Neutrophil (primary cell): Measurements from ENCODE around the gene KRTAP5-4.
"Not testable (repeated sequence)": the region's sequence is repeated elsewhere in the genome, so short reads cannot be mapped to it uniquely, and the experiment has no call there.

Source experiments
- H3K27ac ChIP-seq: fragments of 200-600 bp; sonication (generic); 2 replicates; pipeline ENCODE4 v1.5.1; 2016; ENCODE audit warnings: mild to moderate bottlenecking, moderate library complexity
- H3K27me3 ChIP-seq: fragments of 200-600 bp; sonication (generic); 2 replicates; pipeline ENCODE4 v1.6.0; 2016; ENCODE audit warnings: mild to moderate bottlenecking
- H3K36me3 ChIP-seq: fragments of 200-600 bp; sonication (generic); 2 replicates; pipeline ENCODE4 v1.5.1; 2017
- H3K4me1 ChIP-seq, 2 experiments: fragments of 200-600 bp in 1 of 2; sonication (generic) in 1 of 2; 1 replicate in 1 of 2; 2 replicates in 1 of 2; pipeline versions ENCODE4 v1.5.1 to v1.6.1; 2013 to 2016; ENCODE audit warnings: low read depth in 1 of 2, low read length in 1 of 2, mild to moderate bottlenecking in 1 of 2, moderate library complexity in 1 of 2; ENCODE audit not compliant: control insufficient read depth in 1 of 2, insufficient read depth in 1 of 2
- H3K4me3 ChIP-seq, 2 experiments: fragments of 200-600 bp in 1 of 2; sonication (generic) in 1 of 2; 1 replicate in 1 of 2; 2 replicates in 1 of 2; pipeline ENCODE4 v1.5.1; 2013 to 2016; ENCODE audit warnings: low read depth in 1 of 2, low read length in 1 of 2, mild to moderate bottlenecking in 1 of 2, moderate library complexity in 1 of 2
- H3K9me3 ChIP-seq: fragments of 200-600 bp; sonication (generic); 2 replicates; pipeline ENCODE4 v1.5.1; 2016
- CTCF ChIP-seq: fragments of 200-600 bp; sonication (generic); IDR thresholded peaks from 2 replicates; pipeline ENCODE4 v1.5.1; 2016; ENCODE audit warnings: antibody characterized with exemption

The KRTAP5-4 gene

GRCh38 chr11:1597331-1597993 is 24.5 kb downstream of the KRTAP5-4 start:
- TF ChIP-seq CTCF = no peak
- no peaks in the 10 kb centered on the region for H3K4me1 ChIP-seq
- H3K9me3 ChIP-seq = no peaks in the 10 kb centered on the region
- no peak overlapping the region for H3K4me3 ChIP-seq
- H3K36me3 ChIP-seq = no peaks in the 10 kb centered on the region
- H3K27me3 ChIP-seq = peaks cover 100% of the 10 kb centered on the region
- no peak overlapping the region for H3K27ac ChIP-seq

- H3K27me3 ChIP-seq = peaks cover 100% of the 10 kb centered on the region
- not testable (repeated sequence) for H3K27ac ChIP-seq, H3K4me3 ChIP-seq, H3K4me1 ChIP-seq, H3K36me3 ChIP-seq, H3K9me3 ChIP-seq
Observed at GRCh38 chr11:1596576-1597121, 25.3 kb downstream of the KRTAP5-4 start.

- peaks cover 100% of the 10 kb centered on the region for H3K27me3 ChIP-seq
- not testable (repeated sequence) for H3K27ac ChIP-seq, H3K4me1 ChIP-seq, H3K36me3 ChIP-seq, H3K4me3 ChIP-seq, H3K9me3 ChIP-seq
Observed at GRCh38 chr11:1595994-1596575, 25.9 kb downstream of the KRTAP5-4 start.

- Histone ChIP-seq H3K9me3 (no peaks in the 10 kb centered on the region), H3K36me3 (no peaks in the 10 kb centered on the region), H3K4me3 (no peak overlapping the region), H3K27me3 (peaks cover 78% of the 10 kb centered on the region), H3K4me1 (peaks cover 8 to 9% of the 10 kb centered on the region in 2 experiments), H3K27ac (no peak overlapping the region)
- no peak for TF ChIP-seq CTCF
Observed at GRCh38 chr11:1592628-1593027, 29.3 kb downstream of the KRTAP5-4 start.

- peaks cover 76% of the 10 kb centered on the region for H3K27me3 ChIP-seq
- H3K4me1 ChIP-seq = peaks cover 8 to 9% of the 10 kb centered on the region in 2 experiments
- H3K4me3 ChIP-seq = no peak overlapping the region
- H3K36me3 ChIP-seq = no peaks in the 10 kb centered on the region
- TF ChIP-seq CTCF = no peak
- H3K9me3 ChIP-seq = no peaks in the 10 kb centered on the region
- no peak overlapping the region for H3K27ac ChIP-seq
Observed at GRCh38 chr11:1589996-1590395, 31.9 kb downstream of the KRTAP5-4 start.

- not testable (repeated sequence) for H3K9me3 ChIP-seq, H3K4me1 ChIP-seq, H3K4me3 ChIP-seq, H3K36me3 ChIP-seq
- Histone ChIP-seq H3K27me3 (peaks cover 76% of the 10 kb centered on the region), H3K27ac (peak overlapping the region; percentile 32)
Observed at GRCh38 chr11:1589191-1589963, 32.6 kb downstream of the KRTAP5-4 start.

GRCh38 chr11:1586699-1587098 is 35.2 kb downstream of the KRTAP5-4 start:
- no peaks in the 10 kb centered on the region for H3K36me3 ChIP-seq
- H3K9me3 ChIP-seq = no peaks in the 10 kb centered on the region
- peaks cover 69% of the 10 kb centered on the region for H3K27me3 ChIP-seq
- H3K27ac ChIP-seq = no peak overlapping the region
- peaks cover 8 to 9% of the 10 kb centered on the region in 2 experiments for H3K4me1 ChIP-seq
- no peak overlapping the region for H3K4me3 ChIP-seq
- no peak for TF ChIP-seq CTCF

- H3K4me1 ChIP-seq, H3K9me3 ChIP-seq, H3K36me3 ChIP-seq, H3K4me3 ChIP-seq, H3K27ac ChIP-seq: not testable (repeated sequence)
- H3K27me3 ChIP-seq = peaks cover 57% of the 10 kb centered on the region
Observed at GRCh38 chr11:1584661-1585370, 37.1 kb downstream of the KRTAP5-4 start, which contains the start of gene KRTAP5-1. Gene KRTAP5-1, minus strand, starts transcription at chr11:1585283. Its CDS starts 34 bp downstream, at chr11:1585249.

- not testable (repeated sequence) for H3K4me1 ChIP-seq, H3K9me3 ChIP-seq, H3K27ac ChIP-seq, H3K36me3 ChIP-seq, H3K4me3 ChIP-seq
- H3K27me3 ChIP-seq = peaks cover 58% of the 10 kb centered on the region
Observed at GRCh38 chr11:1582909-1583308, 39.0 kb downstream of the KRTAP5-4 start.
